T1000 (cell line): ENCODE measurements around the gene NPBWR2.

Experiments used
- DNase-seq: peaks from one replicate; lab custom pipeline; 2025; ENCODE audit warnings: mixed read lengths; lab: John Stamatoyannopoulos, UW

Gene NPBWR2

GRCh38 chr20:64106981-64107735 lies at the start of gene NPBWR2:
NPBWR2 (minus strand) TSS chr20:64107565; CDS start chr20:64106831, 734 bp downstream.
- DNase-seq, result no peak

- DNase-seq, result no peak
Observed at GRCh38 chr20:64156136-64156885, 48.9 kb upstream of the NPBWR2 start.

GRCh38 chr20:64155258-64156135 lies 48.1 kb upstream of the NPBWR2 start:
- no peak for DNase-seq

GRCh38 chr20:64154590-64155257 lies 47.4 kb upstream of the NPBWR2 start:
- no peak for DNase-seq

- no peak for DNase-seq
Observed at GRCh38 chr20:64153861-64154589, 46.7 kb upstream of the NPBWR2 start.

GRCh38 chr20:64153410-64153809 lies 46.0 kb upstream of the NPBWR2 start:
- no peak for DNase-seq

- no peak for DNase-seq
Observed at GRCh38 chr20:64152906-64153305, 45.5 kb upstream of the NPBWR2 start.

- DNase-seq, result no peak
Observed at GRCh38 chr20:64151633-64152530, 44.5 kb upstream of the NPBWR2 start.

- no peak for DNase-seq
Observed at GRCh38 chr20:64150756-64151632, 43.6 kb upstream of the NPBWR2 start.

- DNase-seq, result no peak
Observed at GRCh38 chr20:64149809-64150560, 42.6 kb upstream of the NPBWR2 start.

- no peak for DNase-seq
Observed at GRCh38 chr20:64149141-64149540, 41.8 kb upstream of the NPBWR2 start.

- no peak for DNase-seq
Observed at GRCh38 chr20:64148581-64148980, 41.2 kb upstream of the NPBWR2 start.

GRCh38 chr20:64146936-64147477 lies 39.6 kb upstream of the NPBWR2 start:
- no peak for DNase-seq

GRCh38 chr20:64146301-64146935 lies 39.1 kb upstream of the NPBWR2 start:
- no peak for DNase-seq

- DNase-seq, result no peak
Observed at GRCh38 chr20:64145458-64146300, 38.3 kb upstream of the NPBWR2 start.

- no peak for DNase-seq
Observed at GRCh38 chr20:64144144-64144912, 37.0 kb upstream of the NPBWR2 start.
